MM.1S (cell line): ENCODE results near the gene C9.

Experiments used
- CTCF ChIP-seq: fragments of 300-600 bp; sonication (generic); IDR thresholded peaks from 2 replicates; pipeline ENCODE4 v1.5.1; 2016; ENCODE audit warnings: antibody characterized with exemption, low read length, mixed read lengths
- EZH2 ChIP-seq: fragments of 300-600 bp; sonication (generic); optimal IDR thresholded peaks from 2 replicates; pipeline ENCODE3; 2017; ENCODE audit warnings: low read depth, mild to moderate bottlenecking, antibody characterized with exemption, low read length, mixed read lengths

DNA sequence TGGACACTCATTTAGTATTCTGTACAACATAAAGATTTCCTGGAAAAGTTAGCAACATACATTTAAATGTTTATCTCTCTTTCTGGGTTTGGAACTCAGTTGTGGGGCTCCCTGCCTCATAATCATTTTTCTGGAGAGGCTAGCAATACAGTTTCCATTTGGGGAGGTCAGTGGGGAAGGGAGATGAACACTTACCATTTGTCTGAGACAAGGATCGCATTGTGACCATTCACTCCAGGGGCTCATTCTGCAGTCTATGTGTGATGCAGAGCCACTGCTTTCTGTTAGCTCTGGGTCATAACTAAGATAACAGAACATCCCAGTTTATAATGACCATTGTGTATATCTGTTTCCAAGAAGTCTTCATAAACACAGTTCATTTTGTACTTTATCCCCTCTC, 22.4 kb downstream of the C9 start:
- no peak for TF ChIP-seq EZH2
- TF ChIP-seq CTCF: no peak
